ENCODE results near the gene LANCL2. TPM values are rescaled to one million over a fixed set of nuclear protein-coding genes. Genes with fewer than 3 reads are reported as not detected.
A peak's percentile ranks its signal among the peaks of the same experiment; 100 is the strongest.

LANCL2 gene
- total and polyA plus RNA-seq, 9 of the 15 experiments (the other 6 are each of a cell fraction or from before 2014, with no cell fraction given), result 5.3 to 18.5 (median 13.5) TPM

- TF ChIP-seq MED1 (CRISPR knock-in tag; IDR thresholded peaks at IDR 0.05; ENCODE audit: borderline replicate concordance), result no peak
Measured at GRCh38 chr7:55448526-55448925, 83.4 kb downstream of the LANCL2 start (continued).

- H3K9ac ChIP-seq (ENCODE audit: insufficient read depth in 1 of 2, low read depth in 2 of 2, low read length in 2 of 2), result no peak overlapping the region
- no peak overlapping the region for H3K4me2 ChIP-seq (ENCODE audit: insufficient read depth, low read length)
- no peak overlapping the region for H3K27ac ChIP-seq (ENCODE audit: extremely low read depth, low read depth, low read length)
- H3K79me2 ChIP-seq (ENCODE audit: control insufficient read depth, insufficient read depth, low read length), result no peaks in the 10 kb centered on the region
- ChIA-PET POLR2A (no interaction called here), CTCF (ENCODE audit: low intra/inter-chr PET ratio) (no interaction called here)
- H3K4me3 ChIP-seq, result no peak overlapping the region
- H3K9me1 ChIP-seq (ENCODE audit: control insufficient read depth, insufficient read depth, low read length), result no peaks in the 10 kb centered on the region
- TF ChIP-seq, protein P1, sequence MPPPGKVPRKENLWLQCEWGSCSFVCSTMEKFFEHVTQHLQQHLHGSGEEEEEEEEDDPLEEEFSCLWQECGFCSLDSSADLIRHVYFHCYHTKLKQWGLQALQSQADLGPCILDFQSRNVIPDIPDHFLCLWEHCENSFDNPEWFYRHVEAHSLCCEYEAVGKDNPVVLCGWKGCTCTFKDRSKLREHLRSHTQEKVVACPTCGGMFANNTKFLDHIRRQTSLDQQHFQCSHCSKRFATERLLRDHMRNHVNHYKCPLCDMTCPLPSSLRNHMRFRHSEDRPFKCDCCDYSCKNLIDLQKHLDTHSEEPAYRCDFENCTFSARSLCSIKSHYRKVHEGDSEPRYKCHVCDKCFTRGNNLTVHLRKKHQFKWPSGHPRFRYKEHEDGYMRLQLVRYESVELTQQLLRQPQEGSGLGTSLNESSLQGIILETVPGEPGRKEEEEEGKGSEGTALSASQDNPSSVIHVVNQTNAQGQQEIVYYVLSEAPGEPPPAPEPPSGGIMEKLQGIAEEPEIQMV (tag; conservative IDR thresholded peaks at IDR 0.05; ENCODE audit: low read depth), result no peak
- 0 out of 2 replicates have a peak, but pooled peaks have one; percentile 31 for TF ChIP-seq POLR2G (IDR thresholded peaks at IDR 0.05; ENCODE audit: low read depth, low read length)
- no peak for ATAC-seq
- intact Hi-C loops (cut with micrococcal nuclease), result no loop called here
- no TSS peak for BruUV-seq (replicated peaks)
- in situ Hi-C loops (cut with MboI), result loop anchor here (10.0 kb wide), 1 partner anchor 145 kb away; no protein-coding TSS in a partner anchor
- H3K27me3 ChIP-seq (ENCODE audit: control insufficient read depth in 2 of 2, insufficient read depth in 2 of 2, low read length in 2 of 2), result peaks cover 0 to 19% of the 10 kb centered on the region in 2 experiments; a peak in 3 of 5 replicates
- WGBS (ENCODE audit: insufficient coverage, low coverage, missing lambda C conversion rate), result 41% methylated on average over 23 of the region's 56 CpGs
- no peaks in the 10 kb centered on the region for H3K36me3 ChIP-seq (ENCODE audit: control insufficient read depth, insufficient read depth, low read length)
- H2AFZ ChIP-seq (ENCODE audit: low read depth, low read length), result no peak overlapping the region
- no peak for FAIRE-seq
- peak in 1 of 4 experiments; percentile 3 for DNase-seq (ENCODE audit: extremely low read depth in 1 of 4, low spot score in 3 of 4)
- no peaks in the 10 kb centered on the region for H4K20me1 ChIP-seq (replicated peaks; ENCODE audit: control insufficient read depth, insufficient read depth, low read length)
- no peaks in the 10 kb centered on the region; a peak in 1 of 5 replicates for H3K4me1 ChIP-seq (replicated peaks in 1 of 2; ENCODE audit: control insufficient read depth in 2 of 2, insufficient read depth in 2 of 2, low read length in 2 of 2)
- H3K9me3 ChIP-seq (replicated peaks; ENCODE audit: control insufficient read depth, insufficient read depth, low read depth, low read length), result no peaks in the 10 kb centered on the region
Measured at GRCh38 chr7:55449205-55449991, 84.3 kb downstream of the LANCL2 start.
